Retina (tissue), 1 donor: ENCODE measurements around the gene EVX2.

Experiments used
- DNase-seq: peaks from one replicate; pipeline ENCODE4 v3.0.0-alpha.2; 2016

Gene EVX2

DNA sequence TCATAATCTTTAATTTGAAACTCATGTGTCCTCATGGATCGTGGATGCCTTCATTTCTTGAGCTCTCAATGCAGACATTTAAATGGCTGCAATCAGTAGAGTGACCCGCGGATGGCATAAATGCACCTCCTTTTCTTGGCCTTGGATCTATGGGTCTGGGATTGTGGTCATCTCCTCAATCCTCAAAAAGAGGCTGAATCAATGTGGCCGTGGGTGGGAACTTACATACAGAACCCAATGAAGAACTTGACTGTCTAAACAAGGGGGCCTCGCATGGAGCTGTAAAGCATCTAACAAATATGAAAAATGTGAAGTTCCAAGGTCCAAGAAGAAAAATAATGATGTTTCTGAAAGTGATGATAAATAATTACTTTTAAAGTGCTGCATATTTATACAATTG, 11.7 kb upstream of the EVX2 start:
- no peak for DNase-seq

DNA sequence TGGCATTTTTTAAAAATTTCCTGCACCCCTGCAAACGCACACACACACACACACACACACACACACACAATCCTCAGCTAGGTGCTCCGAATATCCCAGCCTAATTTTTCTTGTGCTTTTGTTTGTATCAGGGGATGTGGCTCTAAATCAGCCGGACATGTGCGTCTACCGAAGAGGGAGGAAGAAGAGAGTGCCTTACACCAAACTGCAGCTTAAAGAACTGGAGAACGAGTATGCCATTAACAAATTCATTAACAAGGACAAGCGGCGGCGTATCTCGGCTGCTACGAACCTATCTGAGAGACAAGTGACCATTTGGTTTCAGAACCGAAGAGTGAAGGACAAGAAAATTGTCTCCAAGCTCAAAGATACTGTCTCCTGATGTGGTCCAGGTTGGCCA, 10.6 kb upstream of the EVX2 start:
- no peak for DNase-seq

DNA sequence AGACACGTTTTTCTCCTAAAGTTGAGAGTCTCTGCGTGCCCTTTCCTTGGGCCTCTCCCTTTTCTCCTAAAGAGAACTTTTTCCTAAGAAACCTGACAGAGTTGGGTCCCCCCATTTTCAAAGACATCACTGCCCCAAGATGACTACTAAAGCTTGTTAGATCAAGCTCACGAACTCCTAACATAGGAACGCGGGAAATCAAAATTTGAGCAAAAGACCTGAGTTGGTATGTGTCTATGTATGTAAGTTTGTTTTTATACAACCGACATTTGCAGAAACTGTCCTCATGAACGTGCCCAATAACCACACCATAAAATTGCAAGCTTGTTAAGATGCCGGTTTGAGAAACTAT, 10.1 kb upstream of the EVX2 start:
- DNase-seq, result no peak

DNA sequence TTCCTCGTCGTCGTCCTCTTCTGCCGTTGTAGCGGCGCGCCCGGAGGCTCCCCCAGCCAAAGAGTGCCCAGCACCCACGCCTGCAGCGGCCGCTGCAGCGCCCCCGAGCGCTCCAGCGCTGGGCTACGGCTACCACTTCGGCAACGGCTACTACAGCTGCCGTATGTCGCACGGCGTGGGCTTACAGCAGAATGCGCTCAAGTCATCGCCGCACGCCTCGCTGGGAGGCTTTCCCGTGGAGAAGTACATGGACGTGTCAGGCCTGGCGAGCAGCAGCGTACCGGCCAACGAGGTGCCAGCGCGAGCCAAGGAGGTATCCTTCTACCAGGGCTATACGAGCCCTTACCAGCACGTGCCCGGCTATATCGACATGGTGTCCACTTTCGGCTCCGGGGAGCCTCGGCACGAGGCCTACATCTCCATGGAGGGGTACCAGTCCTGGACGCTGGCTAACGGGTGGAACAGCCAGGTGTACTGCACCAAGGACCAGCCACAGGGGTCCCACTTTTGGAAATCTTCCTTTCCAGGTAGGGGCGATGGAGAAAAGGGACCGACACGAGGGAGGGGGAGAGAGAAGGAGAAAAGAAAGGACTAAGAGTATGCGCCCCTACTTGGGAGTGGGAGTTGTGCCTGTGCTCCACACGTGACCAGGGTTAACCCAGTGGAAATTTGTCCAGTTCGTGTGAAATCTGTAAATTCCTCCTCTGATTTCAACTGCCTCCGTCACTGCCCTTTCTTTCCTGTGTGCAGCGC, 9.6 kb upstream of the EVX2 start:
- DNase-seq, result peak; percentile 83

DNA sequence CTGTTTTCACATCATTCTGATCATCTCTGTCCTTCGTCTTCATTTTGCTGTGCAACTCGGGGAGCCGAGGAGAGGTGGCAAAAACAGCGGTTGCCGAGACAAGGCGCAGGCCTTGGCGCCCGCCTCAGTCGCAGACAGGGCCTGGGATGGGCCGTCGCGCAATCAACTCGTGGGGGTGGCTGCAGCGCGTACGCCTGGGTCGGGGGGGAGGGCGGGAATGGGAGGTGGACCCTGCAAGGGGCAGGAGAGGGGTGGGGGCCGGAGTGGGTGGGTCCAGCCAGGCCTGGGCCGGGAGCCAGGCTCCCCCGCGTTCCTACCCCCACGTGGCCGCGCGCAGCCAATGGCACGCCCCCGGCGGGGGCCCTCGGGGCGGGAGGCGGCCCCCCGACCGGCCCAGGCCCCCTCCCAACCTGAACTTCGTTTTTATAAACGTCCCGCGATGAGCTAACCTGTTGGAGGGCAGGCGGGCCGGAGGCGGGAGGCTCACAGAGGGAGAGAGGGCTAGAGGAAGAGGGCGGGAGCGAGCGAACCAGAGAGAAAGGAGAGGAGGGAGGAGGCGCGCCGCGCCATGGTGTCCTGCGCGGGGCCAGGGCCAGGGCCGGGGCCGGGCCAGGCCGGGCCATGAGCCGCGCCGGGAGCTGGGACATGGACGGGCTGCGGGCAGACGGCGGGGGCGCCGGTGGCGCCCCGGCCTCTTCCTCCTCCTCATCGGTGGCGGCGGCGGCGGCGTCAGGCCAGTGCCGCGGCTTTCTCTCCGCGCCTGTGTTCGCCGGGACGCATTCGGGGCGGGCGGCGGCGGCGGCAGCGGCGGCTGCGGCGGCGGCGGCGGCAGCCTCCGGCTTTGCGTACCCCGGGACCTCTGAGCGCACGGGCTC, 8.7 kb upstream of the EVX2 start, which contains the start of gene HOXD13:
TSS of gene HOXD13 (plus strand) at position 452 of the 875 bp plus-strand sequence. CDS start at position 622, 170 bp downstream.
- DNase-seq, result no peak

DNA sequence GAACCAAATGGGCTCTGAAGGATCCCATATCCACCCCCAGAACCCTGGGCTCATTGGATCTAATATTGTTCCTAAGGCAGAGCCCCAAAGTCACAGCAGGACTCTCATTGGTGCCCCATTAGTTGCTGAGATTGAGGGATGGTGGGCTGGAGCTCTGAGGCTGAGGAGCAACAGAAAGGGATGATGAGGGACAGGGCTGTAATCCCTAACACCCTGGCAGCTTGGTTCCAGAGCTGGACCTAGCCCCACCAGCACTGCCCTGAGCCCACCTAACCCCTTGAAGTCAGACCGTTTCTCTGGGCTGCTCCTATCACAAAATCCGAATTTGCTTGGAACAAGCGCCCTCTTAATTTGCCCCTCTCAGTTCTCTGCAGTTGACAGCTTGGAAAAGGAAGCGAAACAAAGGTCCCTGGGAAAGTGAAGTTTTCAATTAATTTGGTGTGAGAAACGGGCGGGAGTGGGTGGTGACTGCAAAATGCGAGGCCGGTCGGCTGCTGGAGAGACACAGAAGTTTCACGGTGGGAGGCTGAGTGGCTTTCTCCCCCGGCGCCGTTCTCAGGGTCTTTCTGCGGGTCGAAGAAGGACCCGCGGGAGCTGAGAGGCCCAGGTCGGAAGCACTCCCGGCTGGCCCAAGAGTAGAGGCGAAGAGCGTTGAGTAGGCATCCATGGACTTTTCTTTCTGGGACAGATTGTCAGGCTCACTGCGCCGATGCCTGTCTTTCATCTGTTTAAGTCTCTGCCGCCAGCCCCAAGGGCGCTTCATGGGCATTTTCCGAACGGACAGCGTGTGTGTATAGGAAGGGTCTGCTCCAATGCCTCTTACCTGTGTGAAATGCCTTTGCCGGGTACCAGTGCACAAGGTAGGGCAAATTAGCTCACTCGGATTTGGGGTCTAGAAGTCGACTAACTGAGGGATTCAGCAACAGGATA, 7.8 kb upstream of the EVX2 start:
- DNase-seq, result no peak

- no peak for DNase-seq
Measured at GRCh38 chr2:176090862-176091261, 7.1 kb upstream of the EVX2 start.

GRCh38 chr2:176089843-176090395, 6.2 kb upstream of the EVX2 start:
- no peak for DNase-seq

DNA sequence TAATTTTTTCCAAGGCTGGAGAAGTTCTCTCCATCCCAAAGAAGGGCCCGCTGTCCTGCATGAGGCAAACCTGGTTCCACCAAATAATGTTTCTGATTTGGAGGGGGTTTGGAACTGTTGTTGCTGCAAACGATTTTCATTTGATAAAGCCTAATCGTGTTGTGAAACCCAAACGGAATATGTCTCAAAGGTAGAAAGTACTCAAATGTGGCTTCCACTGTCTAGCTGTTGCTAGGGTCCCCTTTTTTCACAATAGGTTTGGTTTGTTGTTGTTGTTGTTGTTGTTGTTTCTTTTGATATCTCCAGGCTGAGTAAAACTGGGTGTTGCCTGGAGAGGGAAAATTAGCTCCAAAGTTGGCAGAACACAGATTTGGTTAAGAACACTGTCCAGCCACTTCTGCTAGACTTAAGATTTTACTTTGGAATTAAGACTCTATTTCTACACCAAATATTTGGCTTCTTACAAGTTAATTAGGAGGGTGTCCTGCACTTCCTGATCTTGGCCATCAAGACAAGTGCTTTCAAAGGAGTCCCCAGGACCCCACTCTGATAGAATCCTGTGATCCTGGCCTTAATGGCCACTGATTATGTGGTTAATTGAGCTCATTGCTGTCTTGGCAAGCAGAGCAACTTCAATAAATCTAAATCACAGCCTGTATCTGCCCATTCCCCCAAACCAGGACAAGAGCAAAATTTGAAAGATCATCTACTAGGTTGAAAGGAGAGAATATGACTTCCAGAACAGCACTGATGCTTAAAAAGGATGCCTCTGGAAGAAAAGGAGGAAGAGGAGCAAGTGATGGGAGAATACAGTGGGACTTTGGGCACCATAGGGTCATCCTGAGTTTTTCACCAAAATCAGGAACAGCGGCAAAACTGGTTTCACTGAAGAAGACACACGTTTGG, 5.4 kb upstream of the EVX2 start:
- DNase-seq, result no peak

- DNase-seq, result peak; percentile 91
Measured at GRCh38 chr2:176088048-176088936, 4.5 kb upstream of the EVX2 start.

DNA sequence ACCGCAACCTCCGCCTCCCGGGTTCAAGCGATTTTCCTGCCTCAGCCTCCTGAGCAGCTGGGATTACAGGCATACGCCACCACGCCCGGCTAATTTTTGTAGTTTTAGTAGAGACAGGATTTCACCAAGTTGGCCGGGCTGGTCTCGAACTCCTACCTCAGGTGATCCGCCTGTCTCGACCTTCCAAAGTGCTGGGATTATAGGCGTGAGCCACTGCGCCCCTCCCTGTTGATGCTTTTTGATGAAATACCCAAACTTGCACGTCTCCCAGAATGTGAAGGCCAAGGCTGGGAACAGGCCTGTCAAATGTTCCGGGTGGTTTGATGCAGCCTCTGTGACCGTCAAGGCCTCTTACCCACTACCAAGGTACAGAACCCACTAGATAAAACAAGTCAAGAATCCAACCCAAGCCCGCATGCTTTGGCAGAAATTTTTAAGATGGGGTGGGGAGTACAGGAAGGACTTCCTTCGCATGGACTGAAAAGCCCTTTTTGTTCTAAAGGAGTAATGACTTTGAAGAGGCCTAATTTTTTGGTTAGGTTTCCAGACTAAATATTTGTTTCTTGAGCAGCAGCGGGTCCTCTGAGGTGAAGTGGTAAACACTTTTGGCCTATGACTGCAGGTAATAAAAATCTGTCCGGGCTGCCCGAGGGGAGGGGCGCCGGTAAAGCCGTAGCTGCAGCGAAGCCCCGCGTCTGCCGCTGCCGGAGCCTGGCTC, 3.7 kb upstream of the EVX2 start:
- no peak for DNase-seq

GRCh38 chr2:176085861-176086771, 2.4 kb upstream of the EVX2 start:
- DNase-seq, result peak; percentile 87

DNA sequence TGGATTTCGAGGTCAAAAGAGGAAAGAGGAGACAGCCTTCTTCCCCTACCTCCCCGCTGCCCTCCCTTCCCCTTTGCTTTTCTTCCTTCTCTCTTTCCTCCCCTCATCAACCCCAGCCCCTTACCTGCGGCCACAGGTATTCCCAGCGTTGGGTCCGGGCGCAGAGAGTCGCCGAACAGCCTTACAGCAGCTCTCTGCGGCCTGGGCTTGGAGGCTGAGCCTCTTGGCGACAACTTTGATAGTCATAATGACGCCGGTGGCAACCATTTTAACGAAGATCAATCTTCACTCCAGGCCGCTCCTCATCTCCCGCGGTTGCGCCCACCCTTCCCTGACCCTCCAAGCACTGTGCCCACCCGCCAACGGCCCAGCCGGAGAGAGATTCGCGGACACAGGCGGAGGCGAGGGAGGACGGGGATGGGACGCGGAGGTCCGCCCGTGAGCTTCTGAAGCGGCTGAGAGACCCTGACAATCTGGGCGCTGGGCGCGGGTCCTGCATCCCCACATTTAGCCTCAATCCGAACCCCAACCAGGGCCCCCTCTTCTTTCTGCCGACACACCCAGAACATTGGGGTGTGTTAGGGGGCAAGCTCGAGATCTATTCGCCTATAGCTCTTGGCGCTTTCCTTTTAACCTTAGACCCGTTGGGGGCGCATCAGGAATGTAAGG, 1.5 kb upstream of the EVX2 start:
- peak; percentile 70 for DNase-seq

DNA sequence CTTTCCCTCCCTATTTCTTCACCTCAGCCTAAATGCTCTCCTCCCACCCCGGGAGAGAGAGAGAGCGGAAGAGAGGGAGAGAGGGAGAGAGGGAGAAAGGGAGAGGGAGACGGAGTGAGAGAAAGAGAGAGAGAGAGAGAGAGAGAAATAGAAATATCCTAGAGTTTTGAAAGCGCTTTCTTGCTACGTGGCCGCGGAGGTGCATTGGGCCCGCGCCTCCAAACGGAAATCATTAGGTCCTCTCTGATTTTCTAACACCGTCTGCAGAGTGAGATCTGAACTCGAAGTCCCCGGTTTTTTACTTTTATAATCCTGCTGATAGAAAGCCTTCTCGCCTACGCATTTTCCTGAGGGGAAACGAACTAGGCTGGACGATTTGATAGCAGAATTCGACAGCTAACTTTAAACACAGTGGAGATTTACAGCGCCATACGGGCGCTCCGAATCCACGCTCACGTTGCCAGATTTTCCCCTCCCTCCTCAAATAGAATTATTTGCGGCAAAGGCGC, 903 bp upstream of the EVX2 start:
- peak; percentile 73 for DNase-seq

DNA sequence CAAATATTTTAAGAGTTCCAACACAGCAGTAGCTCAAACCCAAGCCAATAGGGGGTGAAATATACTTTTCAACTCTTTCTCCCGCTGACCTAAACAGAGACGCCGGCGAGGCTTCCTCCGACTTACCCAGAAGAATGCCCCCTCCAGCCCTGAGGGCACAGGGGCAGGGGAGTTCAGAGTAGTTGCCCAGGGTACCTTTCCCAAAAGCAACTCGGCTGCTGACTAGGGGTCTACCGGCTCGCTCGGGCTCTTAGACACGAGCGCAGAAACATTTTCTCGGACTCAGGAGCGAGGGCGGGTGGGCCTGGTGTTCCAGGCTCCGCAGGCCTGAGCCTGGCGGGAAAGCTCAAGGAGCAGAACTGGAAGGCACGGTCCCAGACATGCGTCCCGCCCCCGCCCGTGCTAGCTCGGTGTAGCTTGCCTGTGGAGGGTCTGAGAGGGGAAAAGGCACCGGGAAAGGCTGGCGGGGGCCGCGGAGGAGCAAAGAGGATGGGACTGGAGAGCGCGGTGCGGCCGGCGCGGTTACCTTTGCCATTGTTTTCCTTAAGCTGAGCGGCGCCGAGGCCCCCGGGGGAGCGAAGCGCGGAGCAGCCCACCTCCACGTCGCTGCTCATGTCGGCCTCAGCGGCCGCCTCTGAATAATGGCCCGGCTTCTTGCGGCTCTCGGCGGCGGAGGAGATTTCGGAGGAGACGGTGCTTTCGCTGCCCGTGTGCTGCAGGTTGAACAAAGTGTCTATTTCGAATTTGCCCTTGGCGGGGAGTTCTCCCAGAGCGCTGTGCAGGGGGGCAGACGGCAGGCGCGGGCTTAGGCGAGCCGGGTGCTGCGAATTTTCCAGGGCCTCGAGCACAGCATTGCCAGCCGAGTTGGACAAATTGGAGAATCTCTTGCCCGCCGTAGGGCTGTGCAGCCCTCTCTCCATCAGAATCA, 674 bp downstream of the EVX2 start:
- peak; percentile 77 for DNase-seq

- DNase-seq, result no peak
Measured at GRCh38 chr2:176082525-176082823, 1.3 kb downstream of the EVX2 start.
